Nephron (organoid): ENCODE measurements around the gene TNPO2.

ENCODE experiments used
- H3K27ac Mint-ChIP-seq, 3 experiments: 2 replicates each; pipeline ENCODE4 v1.8.0; 2020; ENCODE audit warnings: mixed read lengths in 3 of 3, mild to moderate bottlenecking in 2 of 3, moderate library complexity in 1 of 3
- H3K27me3 Mint-ChIP-seq: 2 replicates; pipeline ENCODE4 v1.8.0; 2021; ENCODE audit warnings: low read depth, mild to moderate bottlenecking, moderate library complexity, mixed read lengths
- H3K36me3 Mint-ChIP-seq: 2 replicates; pipeline ENCODE4 v1.8.0; 2020; ENCODE audit warnings: low read depth, mixed read lengths
- H3K4me1 Mint-ChIP-seq: 2 replicates; pipeline ENCODE4 v1.8.0; 2020; ENCODE audit warnings: mixed read lengths
- H3K4me3 Mint-ChIP-seq, 3 experiments: 2 replicates each; pipeline ENCODE4 v1.8.0; 2020; ENCODE audit warnings: mild to moderate bottlenecking in 3 of 3, mixed read lengths in 3 of 3, moderate library complexity in 2 of 3
- H3K9me3 Mint-ChIP-seq: 2 replicates; pipeline ENCODE4 v1.8.0; 2020; ENCODE audit warnings: mixed read lengths
- CTCF ChIP-seq, 3 experiments: fragments of 200-600 bp; sonication (generic); IDR thresholded peaks; one replicate each; pipeline ENCODE4 v1.5.0; 2021; ENCODE audit warnings: antibody characterized with exemption in 3 of 3; ENCODE audit not compliant: unreplicated experiment in 3 of 3

Gene TNPO2

DNA sequence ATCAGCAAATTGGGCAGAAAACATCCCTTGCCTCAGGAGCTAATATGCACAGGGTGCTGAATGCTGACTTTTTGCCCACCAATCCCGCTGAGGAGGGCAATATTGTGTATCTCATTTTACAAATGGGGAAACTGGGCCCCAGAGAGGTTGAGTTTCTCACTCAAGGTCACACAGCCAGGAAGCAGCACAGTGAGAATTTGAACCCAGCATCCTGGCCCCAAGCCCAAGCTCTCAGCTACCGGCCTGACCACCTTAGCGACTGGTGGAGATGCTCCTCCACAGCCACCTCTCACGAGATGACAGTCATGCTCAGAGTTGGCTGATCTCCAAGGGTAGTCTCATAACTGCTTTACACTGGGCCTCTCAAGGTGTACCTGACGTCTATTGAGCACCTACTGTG is 30.8 kb downstream of the TNPO2 start:
- Mint-ChIP-seq H3K27me3 (no peaks in the 10 kb centered on the region), H3K36me3 (no peaks in the 10 kb centered on the region), H3K4me1 (peaks cover 6% of the 10 kb centered on the region), H3K4me3 (no peak overlapping the region), H3K27ac (no peak overlapping the region), H3K9me3 (no peaks in the 10 kb centered on the region)
- TF ChIP-seq CTCF (IDR thresholded peaks at IDR 0.05; ENCODE audit: unreplicated experiment in 3 of 3), result no peak

DNA sequence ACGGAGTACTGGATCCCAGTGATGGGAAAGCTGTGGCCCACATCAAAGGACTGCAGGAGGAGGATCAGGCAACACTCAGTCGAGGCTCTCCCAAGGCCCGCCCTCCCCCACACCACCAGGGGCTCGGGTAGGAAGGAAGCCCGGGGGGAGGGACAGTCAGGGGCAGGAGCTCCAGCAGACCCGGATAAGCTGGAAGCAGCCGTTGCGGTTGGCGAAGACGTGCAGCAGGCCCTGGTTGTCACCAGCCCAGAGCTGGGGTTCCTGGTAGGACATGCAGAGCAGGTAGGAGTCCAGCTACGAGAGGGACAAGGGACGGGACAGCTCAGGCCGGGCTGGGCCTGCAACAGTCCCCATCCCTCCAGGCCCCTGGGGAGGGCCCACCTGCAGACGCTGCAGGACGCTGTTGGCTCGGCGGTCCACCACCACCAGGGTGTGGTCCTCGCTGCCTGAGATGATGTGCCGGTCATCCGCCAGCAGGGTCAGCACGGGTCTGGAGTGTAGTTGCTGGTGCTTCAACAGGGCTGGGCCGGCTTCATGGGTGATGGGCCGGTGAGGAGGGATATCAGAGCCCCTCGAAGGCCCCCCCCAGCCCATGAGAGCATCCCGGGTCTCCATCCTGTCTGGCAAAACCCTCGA is 34.0 kb downstream of the TNPO2 start:
- no peak for TF ChIP-seq CTCF (IDR thresholded peaks at IDR 0.05; ENCODE audit: unreplicated experiment in 3 of 3)
- Mint-ChIP-seq H3K27me3 (no peaks in the 10 kb centered on the region), H3K27ac (no peak overlapping the region), H3K36me3 (no peaks in the 10 kb centered on the region), H3K4me3 (no peak overlapping the region), H3K9me3 (no peaks in the 10 kb centered on the region), H3K4me1 (no peaks in the 10 kb centered on the region)

- H3K4me1 Mint-ChIP-seq, result no peaks in the 10 kb centered on the region
- TF ChIP-seq CTCF (IDR thresholded peaks at IDR 0.05; ENCODE audit: unreplicated experiment in 3 of 3), result no peak
- no peaks in the 10 kb centered on the region for H3K36me3 Mint-ChIP-seq
- H3K9me3 Mint-ChIP-seq, result no peaks in the 10 kb centered on the region
- H3K4me3 Mint-ChIP-seq, result no peak overlapping the region
- H3K27me3 Mint-ChIP-seq, result peaks cover under 1% of the 10 kb centered on the region
- no peak overlapping the region for H3K27ac Mint-ChIP-seq
These were observed 34.7 kb downstream of the TNPO2 start for GRCh38 chr19:12689012-12689411.

GRCh38 chr19:12687496-12688196 is 36.1 kb downstream of the TNPO2 start, which contains the start of gene GNG14:
Gene GNG14 (plus strand): TSS chr19:12687998. CDS start chr19:12688049, 51 bp downstream.
- no peaks in the 10 kb centered on the region for H3K36me3 Mint-ChIP-seq
- no peaks in the 10 kb centered on the region for H3K9me3 Mint-ChIP-seq
- H3K27ac Mint-ChIP-seq, result no peak within 1 kb of the TSS
- H3K27me3 Mint-ChIP-seq, result peaks cover 5% of the 10 kb centered on the region
- no peak within 1 kb of the TSS for H3K4me3 Mint-ChIP-seq
- no peaks in the 10 kb centered on the region for H3K4me1 Mint-ChIP-seq
- TF ChIP-seq CTCF (IDR thresholded peaks at IDR 0.05; ENCODE audit: unreplicated experiment in 3 of 3), result no peak

GRCh38 chr19:12685831-12686230 is 37.9 kb downstream of the TNPO2 start:
- H3K36me3 Mint-ChIP-seq, result peaks cover 6% of the 10 kb centered on the region

More at GRCh38 chr19:12685831-12686230, 37.9 kb downstream of the TNPO2 start:
- Mint-ChIP-seq H3K4me3 (no peak overlapping the region), H3K4me1 (peaks cover 6% of the 10 kb centered on the region), H3K27me3 (peaks cover 5% of the 10 kb centered on the region), H3K9me3 (no peaks in the 10 kb centered on the region), H3K27ac (no peak overlapping the region)
- TF ChIP-seq CTCF (IDR thresholded peaks at IDR 0.05; ENCODE audit: unreplicated experiment in 3 of 3), result no peak
